Measurements from ENCODE around the gene TAF13. TPM values are rescaled to one million over a fixed set of nuclear protein-coding genes. Genes with fewer than 3 reads are reported as not detected.

The TAF13 gene
- total and polyA plus RNA-seq, 2 of the 4 experiments (the other 2 are of a cell fraction): 13.1 to 42.5 TPM

DNA sequence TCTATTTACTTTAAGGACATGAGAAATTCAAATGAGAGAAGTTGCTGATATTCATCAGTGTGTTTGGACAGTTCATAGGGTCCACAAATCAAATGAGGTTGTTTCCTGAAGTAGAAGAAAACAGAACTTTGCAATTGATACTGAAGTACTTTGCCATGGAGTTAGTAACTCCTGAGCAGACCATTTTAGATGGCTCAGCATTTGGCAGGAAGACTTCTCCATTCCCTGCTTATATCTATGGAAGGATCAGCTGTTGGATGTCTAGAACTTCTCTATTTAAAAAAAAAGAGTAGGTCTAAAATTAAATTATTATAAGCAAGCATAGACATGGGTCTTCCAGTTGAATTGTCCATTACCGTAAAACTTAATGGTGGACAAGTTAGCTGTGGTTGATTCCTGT lies 19.8 kb upstream of the TAF13 start:
- BruUV-seq (replicated peaks): no TSS peak
- Histone ChIP-seq H2AK5ac (ENCODE audit: low read depth, low read length) (no peak overlapping the region), H2BK15ac (ENCODE audit: low read depth, low read length) (peak overlapping the region; percentile 61; the same call in 1 of the 3 replicates), H2BK5ac (ENCODE audit: low read depth, low read length, poor library complexity, severe bottlenecking) (peak overlapping the region; percentile 48), H4K20me1 (ENCODE audit: insufficient read depth, low read length) (0 out of 2 replicates have a peak, but pooled peaks cover 3% of the 10 kb centered on the region), H3K36me3 (ENCODE audit: control insufficient read depth, insufficient read depth, low read length) (peaks cover 3% of the 10 kb centered on the region; the same call in 1 of the 2 replicates), H3K56ac (ENCODE audit: extremely low read depth, insufficient read depth, low read length) (no peak overlapping the region), H3K4me1 (ENCODE audit: control insufficient read depth, insufficient read depth, low read length) (peaks cover 8% of the 10 kb centered on the region; the same call in 1 of the 2 replicates), H3K27ac (ENCODE audit: insufficient read depth, low read length) (no peak overlapping the region), H2BK20ac (ENCODE audit: low read depth, low read length) (no peak overlapping the region), H4K8ac (ENCODE audit: low read depth in 2 of 2, low read length in 2 of 2) (no peak overlapping the region), H3K79me1 (ENCODE audit: low read depth in 1 of 2, low read length in 2 of 2) (peaks cover 23 to 50% of the 10 kb centered on the region in 2 experiments), H3K4me2 (ENCODE audit: low read depth, low read length) (no peak overlapping the region), H3K27me3 (ENCODE audit: control insufficient read depth, insufficient read depth, low read length) (no peaks in the 10 kb centered on the region), H3K14ac (replicated peaks; ENCODE audit: low read depth, low read length) (peak overlapping the region; percentile 48; the same call in 1 of the 2 replicates), H3K9me3 (ENCODE audit: control insufficient read depth, insufficient read depth, low read length) (no peaks in the 10 kb centered on the region), H3K4me3 (ENCODE audit: insufficient read depth, low read depth, low read length) (no peak overlapping the region), H4K5ac (ENCODE audit: low read depth, low read length) (no peak overlapping the region), H4K91ac (ENCODE audit: insufficient read depth, low read depth, low read length) (no peak overlapping the region), H2BK120ac (ENCODE audit: low read depth, low read length) (0 out of 2 replicates have a peak overlapping the region, but pooled peaks have one; percentile 20), H3K4ac (ENCODE audit: low read depth, low read length) (no peak overlapping the region), H3K23ac (ENCODE audit: low read depth, low read length) (no peak overlapping the region; the same call in 1 of the 2 replicates), H3K9ac (ENCODE audit: low read depth, low read length) (no peak overlapping the region), H3K18ac (ENCODE audit: low read depth, low read length) (no peak overlapping the region), H3K9me1 (ENCODE audit: insufficient read depth, low read length) (peaks cover 4% of the 10 kb centered on the region), H2AK9ac (replicated peaks; ENCODE audit: low read depth, low read length, poor library complexity) (no peak overlapping the region), H2AFZ (replicated peaks; ENCODE audit: low read length, poor library complexity) (no peak overlapping the region)
- TF ChIP-seq CHD1 (IDR thresholded peaks at IDR 0.05; ENCODE audit: low read depth, low read length) (no peak), FOS (IDR thresholded peaks at IDR 0.05; ENCODE audit: low read depth, low read length) (no peak), MXI1 (IDR thresholded peaks at IDR 0.05; ENCODE audit: borderline replicate concordance, low read depth, low read length) (no peak), CEBPB (IDR thresholded peaks at IDR 0.05; ENCODE audit: low read depth, low read length) (no peak), NFE2L2 (IDR thresholded peaks at IDR 0.05; ENCODE audit: low read depth, low read length) (no peak), RFX5 (IDR thresholded peaks at IDR 0.05; ENCODE audit: low read depth, low read length) (no peak), SMC3 (IDR thresholded peaks at IDR 0.05; ENCODE audit: low read depth, low read length) (no peak), MAFK (IDR thresholded peaks at IDR 0.05; ENCODE audit: low read depth, low read length) (no peak), RCOR1 (IDR thresholded peaks at IDR 0.05; ENCODE audit: insufficient replicate concordance, low read length) (no peak), MAZ (IDR thresholded peaks at IDR 0.05; ENCODE audit: borderline replicate concordance, low read depth, low read length) (no peak), RAD21 (IDR thresholded peaks at IDR 0.05; ENCODE audit: low read length) (no peak), BHLHE40 (IDR thresholded peaks at IDR 0.05; ENCODE audit: low read depth, low read length) (no peak), POLR2A (IDR thresholded peaks at IDR 0.05; ENCODE audit: low read depth, low read length) (no peak)
- TF ChIP-seq, protein P1, sequence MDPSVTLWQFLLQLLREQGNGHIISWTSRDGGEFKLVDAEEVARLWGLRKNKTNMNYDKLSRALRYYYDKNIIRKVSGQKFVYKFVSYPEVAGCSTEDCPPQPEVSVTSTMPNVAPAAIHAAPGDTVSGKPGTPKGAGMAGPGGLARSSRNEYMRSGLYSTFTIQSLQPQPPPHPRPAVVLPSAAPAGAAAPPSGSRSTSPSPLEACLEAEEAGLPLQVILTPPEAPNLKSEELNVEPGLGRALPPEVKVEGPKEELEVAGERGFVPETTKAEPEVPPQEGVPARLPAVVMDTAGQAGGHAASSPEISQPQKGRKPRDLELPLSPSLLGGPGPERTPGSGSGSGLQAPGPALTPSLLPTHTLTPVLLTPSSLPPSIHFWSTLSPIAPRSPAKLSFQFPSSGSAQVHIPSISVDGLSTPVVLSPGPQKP (IDR thresholded peaks at IDR 0.05; ENCODE audit: borderline replicate concordance, low read depth, low read length): no peak
- TF ChIP-seq, protein P2, sequence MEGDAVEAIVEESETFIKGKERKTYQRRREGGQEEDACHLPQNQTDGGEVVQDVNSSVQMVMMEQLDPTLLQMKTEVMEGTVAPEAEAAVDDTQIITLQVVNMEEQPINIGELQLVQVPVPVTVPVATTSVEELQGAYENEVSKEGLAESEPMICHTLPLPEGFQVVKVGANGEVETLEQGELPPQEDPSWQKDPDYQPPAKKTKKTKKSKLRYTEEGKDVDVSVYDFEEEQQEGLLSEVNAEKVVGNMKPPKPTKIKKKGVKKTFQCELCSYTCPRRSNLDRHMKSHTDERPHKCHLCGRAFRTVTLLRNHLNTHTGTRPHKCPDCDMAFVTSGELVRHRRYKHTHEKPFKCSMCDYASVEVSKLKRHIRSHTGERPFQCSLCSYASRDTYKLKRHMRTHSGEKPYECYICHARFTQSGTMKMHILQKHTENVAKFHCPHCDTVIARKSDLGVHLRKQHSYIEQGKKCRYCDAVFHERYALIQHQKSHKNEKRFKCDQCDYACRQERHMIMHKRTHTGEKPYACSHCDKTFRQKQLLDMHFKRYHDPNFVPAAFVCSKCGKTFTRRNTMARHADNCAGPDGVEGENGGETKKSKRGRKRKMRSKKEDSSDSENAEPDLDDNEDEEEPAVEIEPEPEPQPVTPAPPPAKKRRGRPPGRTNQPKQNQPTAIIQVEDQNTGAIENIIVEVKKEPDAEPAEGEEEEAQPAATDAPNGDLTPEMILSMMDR (conservative IDR thresholded peaks at IDR 0.05; ENCODE audit: low read depth, low read length): no peak
- intact Hi-C loops (cut with micrococcal nuclease): no loop called here
- ChIA-PET POLR2A (ENCODE audit: unreplicated experiment) (no interaction called here), CTCF (no interaction called here)
- in situ Hi-C loops (cut with MboI; ENCODE audit: low sequenced_read_pairs): no loop called here
- DNase-seq: no peak
- dilution Hi-C loops (cut with HindIII; ENCODE audit: low sequenced_read_pairs, unreplicated experiment): no loop called here
- no CpG with 5 or more reads among the region's 1 CpG for WGBS, 2 experiments (ENCODE audit: extremely low coverage in 2 of 2, insufficient read length in 1 of 2)
- no peak for ATAC-seq (ENCODE audit: low read depth)

Measured in IMR-90 (cell line).